H9 (cell line): Measurements from ENCODE around the gene CDC25B. TPM values are rescaled to one million over a fixed set of nuclear protein-coding genes. Genes with fewer than 3 reads are reported as not detected.

Experiments
- DNase-seq: peaks from one replicate; pipeline ENCODE4 v3.0.0-alpha.2; 2017
- H2AFZ ChIP-seq: one replicate; pipeline ENCODE4 v1.6.1; 2013; ENCODE audit warnings: mild to moderate bottlenecking, low read length, control low read depth, moderate library complexity
- H2AK5ac ChIP-seq: 2 replicates; pipeline ENCODE4 v1.6.1; 2013; ENCODE audit warnings: low read length, control low read depth, mixed read lengths; ENCODE audit not compliant: insufficient read length
- H2BK120ac ChIP-seq: one replicate; pipeline ENCODE4 v1.6.1; 2013; ENCODE audit warnings: low read depth, mild to moderate bottlenecking, low read length, control low read depth, inconsistent platforms; ENCODE audit not compliant: poor library complexity, severe bottlenecking
- H2BK12ac ChIP-seq: 2 replicates; pipeline ENCODE4 v1.6.1; 2013; ENCODE audit warnings: low read length, control low read depth, mixed read lengths, low read depth; ENCODE audit not compliant: insufficient read length
- H2BK15ac ChIP-seq: 2 replicates; pipeline ENCODE4 v1.6.1; 2013; ENCODE audit warnings: low read depth, low read length, control low read depth
- H2BK20ac ChIP-seq: one replicate; pipeline ENCODE4 v1.6.1; 2013; ENCODE audit warnings: low read depth, mild to moderate bottlenecking, low read length, control low read depth, inconsistent platforms; ENCODE audit not compliant: poor library complexity, severe bottlenecking
- H2BK5ac ChIP-seq: 2 replicates; pipeline ENCODE4 v1.6.1; 2013; ENCODE audit warnings: low read length, control low read depth, mixed read lengths; ENCODE audit not compliant: insufficient read length
- H3K14ac ChIP-seq: 2 replicates; pipeline ENCODE4 v1.6.1; 2013; ENCODE audit warnings: low read length, control low read depth; ENCODE audit not compliant: insufficient read depth
- H3K18ac ChIP-seq: 2 replicates; pipeline ENCODE4 v1.6.1; 2013; ENCODE audit warnings: low read depth, mild to moderate bottlenecking, mixed read lengths, low read length, control low read depth; ENCODE audit not compliant: insufficient read length
- H3K23ac ChIP-seq: 2 replicates; pipeline ENCODE4 v1.6.1; 2013; ENCODE audit warnings: low read length, control low read depth, mixed read lengths, low read depth; ENCODE audit not compliant: insufficient read length
- H3K23me2 ChIP-seq: 2 replicates; pipeline ENCODE4 v1.6.1; 2013; ENCODE audit warnings: low read depth, mild to moderate bottlenecking, mixed read lengths, low read length, control low read depth; ENCODE audit not compliant: insufficient read length, poor library complexity, severe bottlenecking
- H3K27ac ChIP-seq: 2 replicates; pipeline ENCODE4 v1.5.1; 2013; ENCODE audit warnings: low read length, control low read depth, mixed read lengths, low read depth; ENCODE audit not compliant: insufficient read length
- H3K27me3 ChIP-seq: 2 replicates; pipeline ENCODE4 v1.6.1; 2013; ENCODE audit warnings: low read length, control low read depth, inconsistent platforms; ENCODE audit not compliant: insufficient read depth
- H3K4ac ChIP-seq: 2 replicates; pipeline ENCODE4 v1.6.1; 2013; ENCODE audit warnings: low read depth, mild to moderate bottlenecking, control low read depth, inconsistent platforms, low read length, moderate library complexity
- H3K4me1 ChIP-seq: 2 replicates; pipeline ENCODE4 v1.6.1; 2013; ENCODE audit warnings: low read length, control low read depth, inconsistent platforms; ENCODE audit not compliant: insufficient read depth
- H3K4me2 ChIP-seq: 2 replicates; pipeline ENCODE4 v1.6.1; 2013; ENCODE audit warnings: low read length, control low read depth, mixed read lengths; ENCODE audit not compliant: insufficient read length, insufficient read depth
- H3K56ac ChIP-seq: 2 replicates; pipeline ENCODE4 v1.6.1; 2013; ENCODE audit warnings: low read depth, mild to moderate bottlenecking, mixed read lengths, low read length, control low read depth; ENCODE audit not compliant: insufficient read length
- H3K79me1 ChIP-seq: 2 replicates; pipeline ENCODE4 v1.6.1; 2013; ENCODE audit warnings: low read depth, mild to moderate bottlenecking, moderate library complexity, low read length, control low read depth, inconsistent platforms; ENCODE audit not compliant: insufficient read depth, poor library complexity, severe bottlenecking
- H3K79me2 ChIP-seq: 2 replicates; pipeline ENCODE4 v1.6.1; 2013; ENCODE audit warnings: low read length, control low read depth, inconsistent platforms; ENCODE audit not compliant: insufficient read depth
- H3K9ac ChIP-seq: 2 replicates; pipeline ENCODE4 v1.6.1; 2013; ENCODE audit warnings: low read length, control low read depth, mixed read lengths; ENCODE audit not compliant: insufficient read length; ENCODE audit errors: extremely low read depth
- H3K9me3 ChIP-seq: one replicate; pipeline ENCODE4 v1.6.1; 2013; ENCODE audit warnings: low read depth, low read length, inconsistent platforms; ENCODE audit not compliant: control insufficient read depth
- H3T11ph ChIP-seq: one replicate; pipeline ENCODE4 v1.6.1; 2013; ENCODE audit warnings: mild to moderate bottlenecking, low read length, control low read depth, inconsistent platforms
- H4K20me1 ChIP-seq: one replicate; pipeline ENCODE4 v1.6.1; 2013; ENCODE audit not compliant: control insufficient read depth, insufficient read length, insufficient read depth
- H4K5ac ChIP-seq: 2 replicates; pipeline ENCODE4 v1.6.1; 2013; ENCODE audit warnings: low read depth, mild to moderate bottlenecking, mixed read lengths, low read length, control low read depth; ENCODE audit not compliant: insufficient read length
- H4K8ac ChIP-seq: replicated peaks from 2 replicates; pipeline ENCODE4 v1.6.1; 2013; ENCODE audit warnings: low read length, control low read depth, mixed read lengths, low read depth; ENCODE audit not compliant: insufficient read length
- H4K91ac ChIP-seq: 2 replicates; pipeline ENCODE4 v1.6.1; 2013; ENCODE audit warnings: low read depth, mild to moderate bottlenecking, moderate library complexity, mixed read lengths, low read length, control low read depth; ENCODE audit not compliant: insufficient read length
- H3K27ac Mint-ChIP-seq, 3 experiments: 2 replicates in 2 of 3; 3 replicates in 1 of 3; pipeline ENCODE4 v1.8.0; 2020 to 2021; ENCODE audit warnings: mixed read lengths in 3 of 3, mild to moderate bottlenecking in 1 of 3, moderate library complexity in 1 of 3
- H3K27me3 Mint-ChIP-seq: 2 replicates; pipeline ENCODE4 v1.8.0; 2021; ENCODE audit warnings: low read depth, mild to moderate bottlenecking, moderate library complexity, mixed read lengths
- H3K36me3 Mint-ChIP-seq, 3 experiments: 2 replicates in 2 of 3; 3 replicates in 1 of 3; pipeline ENCODE4 v1.8.0; 2020 to 2021; ENCODE audit warnings: low read depth in 3 of 3, mixed read lengths in 3 of 3; ENCODE audit not compliant: insufficient read depth in 1 of 3
- H3K4me1 Mint-ChIP-seq, 2 experiments: 2 replicates each; pipeline ENCODE4 v1.8.0; 2020; ENCODE audit warnings: mixed read lengths in 2 of 2
- H3K4me3 Mint-ChIP-seq, 2 experiments: 2 replicates in 1 of 2; 3 replicates in 1 of 2; pipeline ENCODE4 v1.8.0; 2020 to 2021; ENCODE audit warnings: mild to moderate bottlenecking in 2 of 2, mixed read lengths in 2 of 2, moderate library complexity in 1 of 2
- H3K9me3 Mint-ChIP-seq, 2 experiments: 2 replicates in 1 of 2; 3 replicates in 1 of 2; pipeline ENCODE4 v1.8.0; 2020; ENCODE audit warnings: mild to moderate bottlenecking in 2 of 2, mixed read lengths in 2 of 2, moderate library complexity in 1 of 2
- CTCF ChIP-seq: fragments of 200-600 bp; sonication (generic); conservative IDR thresholded peaks from 3 replicates; pipeline ENCODE4 v1.8.0; 2021; ENCODE audit warnings: antibody characterized with exemption, mild to moderate bottlenecking
- WGBS: extraction: QIAGEN DNeasy Blood & Tissue Kit; methylation state at CpG from one replicate; pipeline ENCODE4 v1.1.7; 2013; ENCODE audit warnings: missing lambda C conversion rate, low lambda C conversion rate, mixed read lengths; ENCODE audit not compliant: insufficient read length; ENCODE audit errors: extremely low coverage; 5-methylcytosine and 5-hydroxymethylcytosine counted together
- total RNA-seq: library from RNA; stranded (reverse); gene quantifications from 2 replicates; pipeline ENCODE4 v1.2.1, GENCODE V29; 2021

Gene CDC25B
- total RNA-seq, 1 experiment from 2014 or later, result 24.0 TPM

GRCh38 chr20:3765171-3765882 is 30.8 kb upstream of the CDC25B start:
- peak overlapping the region; percentile 91 to 97; a peak in 2 of 5 replicates for H3K4me3 Mint-ChIP-seq

More at GRCh38 chr20:3765171-3765882, 30.8 kb upstream of the CDC25B start:
- Histone ChIP-seq H2BK15ac (no peak overlapping the region), H2BK12ac (no peak overlapping the region), H4K5ac (no peak overlapping the region), H3K4ac (no peak overlapping the region), H3K27me3 (no peaks in the 10 kb centered on the region), H2AFZ (no peak overlapping the region), H3K56ac (no peak overlapping the region), H3K18ac (no peak overlapping the region), H2BK20ac (no peak overlapping the region), H3K9me3 (no peaks in the 10 kb centered on the region), H3K4me1 (no peaks in the 10 kb centered on the region), H2AK5ac (no peak overlapping the region), H3T11ph (no peak overlapping the region), H4K20me1 (no peaks in the 10 kb centered on the region), H3K23ac (no peak overlapping the region), H2BK120ac (no peak overlapping the region), H4K91ac (no peak overlapping the region), H3K79me1 (peaks cover 3% of the 10 kb centered on the region), H2BK5ac (no peak overlapping the region), H3K23me2 (peaks cover 20% of the 10 kb centered on the region), H3K4me2 (no peak overlapping the region), H3K14ac (no peak overlapping the region; the same call in 1 of the 2 replicates), H4K8ac (no peak overlapping the region), H3K79me2 (no peaks in the 10 kb centered on the region), H3K9ac (no peak overlapping the region), H3K27ac (no peak overlapping the region)
- peaks cover 3 to 8% (median 7%) of the 10 kb centered on the region in 3 experiments; a peak in 5 of 7 replicates for H3K36me3 Mint-ChIP-seq
- H3K27me3 Mint-ChIP-seq, result peaks cover 12% of the 10 kb centered on the region
- no peak for DNase-seq
- WGBS, result no CpG with 5 or more reads among the region's 3 CpGs
- no peak overlapping the region for H3K27ac Mint-ChIP-seq
- peaks cover 16 to 21% of the 10 kb centered on the region in 2 experiments for H3K4me1 Mint-ChIP-seq
- no peak for TF ChIP-seq CTCF
- no peaks in the 10 kb centered on the region; a peak in 1 of 5 replicates for H3K9me3 Mint-ChIP-seq
